Measurements from ENCODE around the gene NLRP1. TPM values are rescaled to one million over a fixed set of nuclear protein-coding genes. Genes with fewer than 3 reads are reported as not detected.

The NLRP1 gene
- polyA plus RNA-seq, 1 donor from 2014 or later = 255 TPM

DNA sequence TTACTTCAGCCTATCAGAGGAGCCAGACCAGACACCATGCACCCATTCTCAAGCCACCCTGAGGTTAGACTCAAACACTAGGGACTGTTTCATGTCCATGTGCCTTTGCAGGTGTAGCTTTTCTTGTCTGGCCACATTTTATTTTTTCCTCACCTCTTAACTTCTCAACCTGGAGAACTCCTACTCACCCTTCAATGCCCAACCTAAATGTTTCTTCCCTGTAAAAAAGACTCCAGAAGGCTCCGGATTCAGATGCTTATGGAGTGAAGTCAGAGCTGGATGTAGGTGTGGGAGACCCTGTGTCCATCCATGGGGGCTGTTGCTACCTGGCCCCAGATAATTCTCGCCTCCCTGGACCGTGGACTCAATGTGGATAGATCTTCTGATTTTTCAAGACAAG lies 44.0 kb upstream of the NLRP1 start:
- no peak overlapping the region for H3K27ac ChIP-seq (ENCODE audit: low read length)

DNA sequence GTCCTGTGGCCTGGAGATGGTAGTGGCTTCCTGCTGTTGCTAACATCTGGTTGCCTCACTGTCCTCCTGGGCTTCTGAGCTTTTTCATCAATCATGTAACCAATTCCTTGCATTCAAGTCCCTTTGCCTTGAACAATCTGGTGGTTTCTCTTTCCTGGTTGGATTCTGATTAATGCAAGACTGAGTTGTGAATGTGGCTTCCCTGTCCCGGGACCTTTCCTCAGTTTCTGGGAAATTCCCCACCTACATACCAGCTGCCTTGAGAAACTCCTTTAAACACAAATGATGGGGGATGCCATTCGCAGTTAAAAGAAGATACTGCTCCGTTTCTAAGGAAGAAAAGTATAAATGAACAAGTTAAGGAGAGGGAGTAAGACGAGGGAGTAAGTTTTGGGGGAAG lies 39.9 kb upstream of the NLRP1 start:
- H2AFZ ChIP-seq (ENCODE audit: low read depth, low read length) = no peak overlapping the region
- no peaks in the 10 kb centered on the region for H3F3A ChIP-seq (ENCODE audit: insufficient read depth, low read length, poor library complexity, severe bottlenecking)
- no peaks in the 10 kb centered on the region for H3K9me3 ChIP-seq (ENCODE audit: low read length)
- no peak overlapping the region for H3K9ac ChIP-seq (ENCODE audit: low read length)
- no peak overlapping the region for H3K27ac ChIP-seq (ENCODE audit: low read length)
- H3K36me3 ChIP-seq (ENCODE audit: insufficient read depth, low read length) = no peaks in the 10 kb centered on the region
- H3K4me3 ChIP-seq (ENCODE audit: low read length) = no peak overlapping the region
- H4K20me1 ChIP-seq (ENCODE audit: insufficient read depth) = no peaks in the 10 kb centered on the region
- no peaks in the 10 kb centered on the region for H3K79me2 ChIP-seq (replicated peaks; ENCODE audit: insufficient read depth, low read length)
- TF ChIP-seq, protein P1, sequence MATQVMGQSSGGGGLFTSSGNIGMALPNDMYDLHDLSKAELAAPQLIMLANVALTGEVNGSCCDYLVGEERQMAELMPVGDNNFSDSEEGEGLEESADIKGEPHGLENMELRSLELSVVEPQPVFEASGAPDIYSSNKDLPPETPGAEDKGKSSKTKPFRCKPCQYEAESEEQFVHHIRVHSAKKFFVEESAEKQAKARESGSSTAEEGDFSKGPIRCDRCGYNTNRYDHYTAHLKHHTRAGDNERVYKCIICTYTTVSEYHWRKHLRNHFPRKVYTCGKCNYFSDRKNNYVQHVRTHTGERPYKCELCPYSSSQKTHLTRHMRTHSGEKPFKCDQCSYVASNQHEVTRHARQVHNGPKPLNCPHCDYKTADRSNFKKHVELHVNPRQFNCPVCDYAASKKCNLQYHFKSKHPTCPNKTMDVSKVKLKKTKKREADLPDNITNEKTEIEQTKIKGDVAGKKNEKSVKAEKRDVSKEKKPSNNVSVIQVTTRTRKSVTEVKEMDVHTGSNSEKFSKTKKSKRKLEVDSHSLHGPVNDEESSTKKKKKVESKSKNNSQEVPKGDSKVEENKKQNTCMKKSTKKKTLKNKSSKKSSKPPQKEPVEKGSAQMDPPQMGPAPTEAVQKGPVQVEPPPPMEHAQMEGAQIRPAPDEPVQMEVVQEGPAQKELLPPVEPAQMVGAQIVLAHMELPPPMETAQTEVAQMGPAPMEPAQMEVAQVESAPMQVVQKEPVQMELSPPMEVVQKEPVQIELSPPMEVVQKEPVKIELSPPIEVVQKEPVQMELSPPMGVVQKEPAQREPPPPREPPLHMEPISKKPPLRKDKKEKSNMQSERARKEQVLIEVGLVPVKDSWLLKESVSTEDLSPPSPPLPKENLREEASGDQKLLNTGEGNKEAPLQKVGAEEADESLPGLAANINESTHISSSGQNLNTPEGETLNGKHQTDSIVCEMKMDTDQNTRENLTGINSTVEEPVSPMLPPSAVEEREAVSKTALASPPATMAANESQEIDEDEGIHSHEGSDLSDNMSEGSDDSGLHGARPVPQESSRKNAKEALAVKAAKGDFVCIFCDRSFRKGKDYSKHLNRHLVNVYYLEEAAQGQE (IDR thresholded peaks at IDR 0.05; ENCODE audit: borderline replicate concordance) = no peak
- H3K27me3 ChIP-seq (ENCODE audit: insufficient read depth, low read depth, low read length) = no peaks in the 10 kb centered on the region
- H3K4me2 ChIP-seq (ENCODE audit: low read length) = no peak overlapping the region
- no peaks in the 10 kb centered on the region for H3K9me2 ChIP-seq (ENCODE audit: insufficient read depth, low read length)

More for the DNA sequence above, 44.0 kb upstream of the NLRP1 start:
- Histone ChIP-seq H3K27me3 (ENCODE audit: insufficient read depth, low read depth, low read length) (no peaks in the 10 kb centered on the region), H4K20me1 (ENCODE audit: insufficient read depth) (no peaks in the 10 kb centered on the region), H3K4me2 (ENCODE audit: low read length) (no peak overlapping the region), H3F3A (ENCODE audit: insufficient read depth, low read length, poor library complexity, severe bottlenecking) (no peaks in the 10 kb centered on the region), H3K79me2 (replicated peaks; ENCODE audit: insufficient read depth, low read length) (no peaks in the 10 kb centered on the region), H3K9ac (ENCODE audit: low read length) (no peak overlapping the region), H2AFZ (ENCODE audit: low read depth, low read length) (no peak overlapping the region), H3K9me2 (ENCODE audit: insufficient read depth, low read length) (no peaks in the 10 kb centered on the region), H3K9me3 (ENCODE audit: low read length) (no peaks in the 10 kb centered on the region), H3K4me3 (ENCODE audit: low read length) (no peak overlapping the region), H3K36me3 (ENCODE audit: insufficient read depth, low read length) (no peaks in the 10 kb centered on the region)
- no peak for TF ChIP-seq TAF1 (IDR thresholded peaks at IDR 0.05; ENCODE audit: low read depth)

DNA sequence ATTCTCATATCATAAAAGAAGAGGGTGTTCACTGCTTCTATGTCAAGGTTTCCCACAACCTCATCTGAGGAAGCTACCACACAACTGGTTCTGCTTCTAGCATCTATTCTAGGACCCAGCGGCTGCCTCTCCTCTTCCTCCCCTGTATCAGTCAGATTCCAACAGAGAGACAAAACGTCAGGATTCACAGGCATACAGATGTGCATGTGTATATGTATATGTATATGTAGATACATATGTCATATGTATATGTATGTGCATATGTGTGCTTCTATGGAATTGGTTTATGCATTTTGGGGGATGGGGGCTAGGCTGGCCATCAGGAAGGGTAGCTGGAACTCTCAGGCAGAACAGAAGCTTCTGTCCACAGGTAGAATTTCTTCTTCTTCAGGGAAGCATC lies 37.4 kb upstream of the NLRP1 start:
- no peaks in the 10 kb centered on the region for H3K9me2 ChIP-seq (ENCODE audit: insufficient read depth, low read length)
- H3K9ac ChIP-seq (ENCODE audit: low read length) = no peak overlapping the region
- H3K36me3 ChIP-seq (ENCODE audit: insufficient read depth, low read length) = no peaks in the 10 kb centered on the region
- TF ChIP-seq EZH2 (IDR thresholded peaks at IDR 0.05; ENCODE audit: borderline replicate concordance, insufficient read depth, low read length, poor library complexity, severe bottlenecking) (no peak), RAD21 (conservative IDR thresholded peaks at IDR 0.05) (no peak), TAF1 (IDR thresholded peaks at IDR 0.05; ENCODE audit: low read depth) (no peak), EP300 (conservative IDR thresholded peaks at IDR 0.05; ENCODE audit: poor library complexity, severe bottlenecking) (no peak), SMC3 (conservative IDR thresholded peaks at IDR 0.05; ENCODE audit: poor library complexity) (no peak), POLR2AphosphoS5 (IDR thresholded peaks at IDR 0.05) (no peak), MXI1 (conservative IDR thresholded peaks at IDR 0.05; ENCODE audit: poor library complexity, severe bottlenecking) (no peak)
- TF ChIP-seq, protein P1 (IDR thresholded peaks at IDR 0.05; ENCODE audit: borderline replicate concordance) = no peak
- TF ChIP-seq, protein P2, sequence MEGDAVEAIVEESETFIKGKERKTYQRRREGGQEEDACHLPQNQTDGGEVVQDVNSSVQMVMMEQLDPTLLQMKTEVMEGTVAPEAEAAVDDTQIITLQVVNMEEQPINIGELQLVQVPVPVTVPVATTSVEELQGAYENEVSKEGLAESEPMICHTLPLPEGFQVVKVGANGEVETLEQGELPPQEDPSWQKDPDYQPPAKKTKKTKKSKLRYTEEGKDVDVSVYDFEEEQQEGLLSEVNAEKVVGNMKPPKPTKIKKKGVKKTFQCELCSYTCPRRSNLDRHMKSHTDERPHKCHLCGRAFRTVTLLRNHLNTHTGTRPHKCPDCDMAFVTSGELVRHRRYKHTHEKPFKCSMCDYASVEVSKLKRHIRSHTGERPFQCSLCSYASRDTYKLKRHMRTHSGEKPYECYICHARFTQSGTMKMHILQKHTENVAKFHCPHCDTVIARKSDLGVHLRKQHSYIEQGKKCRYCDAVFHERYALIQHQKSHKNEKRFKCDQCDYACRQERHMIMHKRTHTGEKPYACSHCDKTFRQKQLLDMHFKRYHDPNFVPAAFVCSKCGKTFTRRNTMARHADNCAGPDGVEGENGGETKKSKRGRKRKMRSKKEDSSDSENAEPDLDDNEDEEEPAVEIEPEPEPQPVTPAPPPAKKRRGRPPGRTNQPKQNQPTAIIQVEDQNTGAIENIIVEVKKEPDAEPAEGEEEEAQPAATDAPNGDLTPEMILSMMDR (IDR thresholded peaks at IDR 0.05; ENCODE audit: poor library complexity, severe bottlenecking) = no peak
- no peaks in the 10 kb centered on the region for H4K20me1 ChIP-seq (ENCODE audit: insufficient read depth)
- H3K27ac ChIP-seq (ENCODE audit: low read length) = no peak overlapping the region
- H3K9me3 ChIP-seq (ENCODE audit: low read length) = no peaks in the 10 kb centered on the region
- no peak overlapping the region for H2AFZ ChIP-seq (ENCODE audit: low read depth, low read length)
- H3K4me3 ChIP-seq (ENCODE audit: low read length) = no peak overlapping the region
- no peaks in the 10 kb centered on the region for H3F3A ChIP-seq (ENCODE audit: insufficient read depth, low read length, poor library complexity, severe bottlenecking)
- H3K27me3 ChIP-seq (ENCODE audit: insufficient read depth, low read depth, low read length) = no peaks in the 10 kb centered on the region
- no peaks in the 10 kb centered on the region for H3K79me2 ChIP-seq (replicated peaks; ENCODE audit: insufficient read depth, low read length)
- no peak overlapping the region for H3K4me2 ChIP-seq (ENCODE audit: low read length)
